ENCODE results near the gene ZBTB25. TPM values are rescaled to one million over a fixed set of nuclear protein-coding genes. Genes with fewer than 3 reads are reported as not detected.

The ZBTB25 gene
- polyA plus RNA-seq, 1 donor (not counting 4 experiments of a cell fraction or from before 2014, with no cell fraction given), result 6.8 TPM

DNA sequence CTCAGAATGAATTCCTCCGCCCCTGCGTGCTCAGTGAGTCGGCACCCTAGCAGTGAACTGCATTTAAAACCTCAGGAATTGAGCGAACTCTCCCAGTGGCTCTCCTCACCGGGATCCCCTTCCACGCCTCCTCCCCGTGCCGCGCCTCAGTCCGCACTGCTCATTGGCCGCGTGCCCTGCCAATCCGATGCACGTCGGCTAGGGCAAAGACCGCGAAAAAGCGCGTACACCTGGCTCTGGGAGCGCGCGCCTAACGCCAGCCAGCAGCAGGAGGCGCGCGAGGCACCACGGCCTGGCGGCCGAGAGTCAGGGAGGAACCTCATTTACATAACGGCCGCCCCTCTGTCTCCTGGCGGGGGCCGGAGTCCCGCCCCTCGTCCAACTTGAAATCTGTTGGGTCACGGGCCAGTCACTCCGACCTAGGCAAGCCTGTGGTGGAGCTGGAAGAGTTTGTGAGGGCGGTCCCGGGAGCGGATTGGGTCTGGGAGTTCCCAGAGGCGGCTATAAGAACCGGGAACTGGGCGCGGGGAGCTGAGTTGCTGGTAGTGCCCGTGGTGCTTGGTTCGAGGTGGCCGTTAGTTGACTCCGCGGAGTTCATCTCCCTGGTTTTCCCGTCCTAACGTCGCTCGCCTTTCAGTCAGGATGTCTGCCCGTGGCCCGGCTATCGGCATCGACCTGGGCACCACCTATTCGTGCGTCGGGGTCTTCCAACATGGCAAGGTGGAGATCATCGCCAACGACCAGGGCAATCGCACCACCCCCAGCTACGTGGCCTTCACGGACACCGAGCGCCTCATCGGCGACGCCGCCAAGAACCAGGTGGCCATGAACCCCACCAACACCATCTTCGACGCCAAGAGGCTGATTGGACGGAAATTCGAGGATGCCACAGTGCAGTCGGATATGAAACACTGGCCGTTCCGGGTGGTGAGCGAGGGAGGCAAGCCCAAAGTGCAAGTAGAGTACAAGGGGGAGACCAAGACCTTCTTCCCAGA, 36.9 kb upstream of the ZBTB25 start, which contains the start of gene HSPA2:
TSS of gene HSPA2 (plus strand) at position 534 of the 995 bp plus-strand sequence. CDS start at position 643, 109 bp downstream.
- Histone ChIP-seq H3K4me2 (ENCODE audit: control insufficient read depth, extremely low read depth, insufficient read depth, low read depth, low read length) (peak within 1 kb of the TSS; percentile 86), H3K9me3 (ENCODE audit: control insufficient read depth, low read depth, low read length) (peaks cover 3% of the 10 kb centered on the region), H3K4me1 (ENCODE audit: control insufficient read depth, extremely low read depth, insufficient read depth, low read length) (peaks cover 24% of the 10 kb centered on the region), H2AFZ (ENCODE audit: control insufficient read depth, low read length) (peak within 1 kb of the TSS; percentile 86), H3K36me3 (ENCODE audit: control insufficient read depth in 2 of 2, extremely low read depth in 1 of 2, insufficient read depth in 2 of 2, low read length in 2 of 2) (no peaks in the 10 kb centered on the region), H3K79me2 (ENCODE audit: control insufficient read depth, insufficient read depth, low read length) (peaks cover 9% of the 10 kb centered on the region), H3K9ac (ENCODE audit: control insufficient read depth, extremely low read depth, insufficient read depth, low read length) (peak within 1 kb of the TSS; percentile 74), H3K27ac (ENCODE audit: control insufficient read depth, insufficient read depth, low read length) (peak within 1 kb of the TSS; percentile 75), H3K4me3 (ENCODE audit: control insufficient read depth in 2 of 3, extremely low read depth in 1 of 3, insufficient read depth in 2 of 3, low read depth in 1 of 3, low read length in 3 of 3) (peak within 1 kb of the TSS; percentile 44 to 72 (median 67)), H4K20me1 (ENCODE audit: control insufficient read depth, extremely low read depth, insufficient read depth, low read length) (no peaks in the 10 kb centered on the region), H3K9me1 (ENCODE audit: control insufficient read depth, extremely low read depth, insufficient read depth, low read length) (no peaks in the 10 kb centered on the region), H3K27me3 (ENCODE audit: control insufficient read depth, extremely low read depth, insufficient read depth, low read length) (peaks cover 9% of the 10 kb centered on the region)
- DNase-seq (ENCODE audit: low read depth, low spot score) (peak; percentile 90), FAIRE-seq (peak; percentile 85)
- dilution Hi-C loops (cut with MboI; ENCODE audit: extremely low pct_ligation_motif_present, low sequenced_read_pairs), result no loop called here
- TF ChIP-seq EZH2 (IDR thresholded peaks at IDR 0.05; ENCODE audit: low read length), result no peak
- TF ChIP-seq, protein P1, sequence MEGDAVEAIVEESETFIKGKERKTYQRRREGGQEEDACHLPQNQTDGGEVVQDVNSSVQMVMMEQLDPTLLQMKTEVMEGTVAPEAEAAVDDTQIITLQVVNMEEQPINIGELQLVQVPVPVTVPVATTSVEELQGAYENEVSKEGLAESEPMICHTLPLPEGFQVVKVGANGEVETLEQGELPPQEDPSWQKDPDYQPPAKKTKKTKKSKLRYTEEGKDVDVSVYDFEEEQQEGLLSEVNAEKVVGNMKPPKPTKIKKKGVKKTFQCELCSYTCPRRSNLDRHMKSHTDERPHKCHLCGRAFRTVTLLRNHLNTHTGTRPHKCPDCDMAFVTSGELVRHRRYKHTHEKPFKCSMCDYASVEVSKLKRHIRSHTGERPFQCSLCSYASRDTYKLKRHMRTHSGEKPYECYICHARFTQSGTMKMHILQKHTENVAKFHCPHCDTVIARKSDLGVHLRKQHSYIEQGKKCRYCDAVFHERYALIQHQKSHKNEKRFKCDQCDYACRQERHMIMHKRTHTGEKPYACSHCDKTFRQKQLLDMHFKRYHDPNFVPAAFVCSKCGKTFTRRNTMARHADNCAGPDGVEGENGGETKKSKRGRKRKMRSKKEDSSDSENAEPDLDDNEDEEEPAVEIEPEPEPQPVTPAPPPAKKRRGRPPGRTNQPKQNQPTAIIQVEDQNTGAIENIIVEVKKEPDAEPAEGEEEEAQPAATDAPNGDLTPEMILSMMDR (optimal IDR thresholded peaks at IDR 0.05 in 1 of 3, IDR thresholded peaks at IDR 0.05 in 1 of 3, conservative IDR thresholded peaks at IDR 0.05 in 1 of 3; ENCODE audit: extremely low read depth in 1 of 3, insufficient read depth in 2 of 3, low read length in 3 of 3), result peak; percentile 77 to 96 (median 85)

DNA sequence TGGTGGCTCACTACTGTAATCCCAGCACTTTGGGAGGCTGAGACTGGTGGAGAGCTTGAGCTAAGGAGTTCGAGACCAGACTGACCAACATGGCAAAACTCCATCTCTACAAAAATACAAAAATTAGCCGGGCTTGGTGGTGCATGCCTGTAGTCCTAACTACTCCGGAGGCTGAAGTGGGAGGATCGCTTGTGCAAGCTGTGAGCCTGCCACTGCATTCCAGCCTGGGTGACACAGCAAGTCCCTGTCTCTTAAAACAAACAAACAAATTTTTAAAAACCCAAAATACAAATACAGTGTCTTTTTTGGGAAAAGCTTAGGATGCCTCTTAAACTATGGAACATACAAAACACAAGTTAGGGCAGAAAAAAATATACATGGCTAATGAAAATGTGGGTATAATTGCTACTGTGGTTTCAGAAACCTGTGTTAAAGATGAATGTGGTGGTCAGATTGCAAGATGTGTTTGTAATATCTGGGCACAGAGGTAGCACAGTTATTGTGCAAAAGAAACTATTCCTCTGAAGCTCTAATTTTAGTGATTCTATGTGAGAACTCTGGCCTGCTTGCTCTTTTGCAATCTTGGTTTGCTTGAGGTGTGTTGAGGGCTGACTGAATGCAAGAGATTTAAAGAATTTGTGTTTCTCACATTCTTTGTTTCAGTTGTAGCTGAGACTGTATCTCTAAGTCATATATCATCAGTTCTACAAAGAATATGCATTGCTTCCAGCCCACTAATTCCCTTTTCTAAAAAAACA, 33.0 kb upstream of the ZBTB25 start:
- no peak overlapping the region for H3K4me3 ChIP-seq (ENCODE audit: control insufficient read depth in 2 of 3, extremely low read depth in 1 of 3, insufficient read depth in 2 of 3, low read depth in 1 of 3, low read length in 3 of 3)
- dilution Hi-C loops (cut with MboI; ENCODE audit: extremely low pct_ligation_motif_present, low sequenced_read_pairs), result no loop called here
- no peak overlapping the region for H3K9ac ChIP-seq (ENCODE audit: control insufficient read depth, extremely low read depth, insufficient read depth, low read length)
- H3K4me2 ChIP-seq (ENCODE audit: control insufficient read depth, extremely low read depth, insufficient read depth, low read depth, low read length), result no peak overlapping the region
- H2AFZ ChIP-seq (ENCODE audit: control insufficient read depth, low read length), result no peak overlapping the region
- H3K4me1 ChIP-seq (ENCODE audit: control insufficient read depth, extremely low read depth, insufficient read depth, low read length), result peaks cover 15% of the 10 kb centered on the region
- H3K27ac ChIP-seq (ENCODE audit: control insufficient read depth, insufficient read depth, low read length), result no peak overlapping the region
- H4K20me1 ChIP-seq (ENCODE audit: control insufficient read depth, extremely low read depth, insufficient read depth, low read length), result no peaks in the 10 kb centered on the region
- no peak for TF ChIP-seq EZH2 (IDR thresholded peaks at IDR 0.05; ENCODE audit: low read length)
- TF ChIP-seq, protein P1 (optimal IDR thresholded peaks at IDR 0.05 in 1 of 3, IDR thresholded peaks at IDR 0.05 in 1 of 3, conservative IDR thresholded peaks at IDR 0.05 in 1 of 3; ENCODE audit: extremely low read depth in 1 of 3, insufficient read depth in 2 of 3, low read length in 3 of 3), result no peak
- H3K79me2 ChIP-seq (ENCODE audit: control insufficient read depth, insufficient read depth, low read length), result peaks cover 4% of the 10 kb centered on the region
- peaks cover 9% of the 10 kb centered on the region for H3K27me3 ChIP-seq (ENCODE audit: control insufficient read depth, extremely low read depth, insufficient read depth, low read length)
- no peaks in the 10 kb centered on the region for H3K36me3 ChIP-seq (ENCODE audit: control insufficient read depth in 2 of 2, extremely low read depth in 1 of 2, insufficient read depth in 2 of 2, low read length in 2 of 2)
- FAIRE-seq, result no peak
- no peaks in the 10 kb centered on the region for H3K9me1 ChIP-seq (ENCODE audit: control insufficient read depth, extremely low read depth, insufficient read depth, low read length)
- H3K9me3 ChIP-seq (ENCODE audit: control insufficient read depth, low read depth, low read length), result peaks cover 3% of the 10 kb centered on the region
- no peak for DNase-seq (ENCODE audit: low read depth, low spot score)
